Osteoblast (primary cell): Measurements from ENCODE around the gene NUMB. TPM values are rescaled to one million over a fixed set of nuclear protein-coding genes. Genes with fewer than 3 reads are reported as not detected.
A peak's percentile ranks its signal among the peaks of the same experiment; 100 is the strongest.

Experiments
- DNase-seq: peaks from one replicate; pipeline ENCODE4 v3.0.0; 2011; ENCODE audit warnings: low spot score, mixed read lengths; ENCODE audit not compliant: insufficient read length; ENCODE audit errors: missing footprints
- H2AFZ ChIP-seq: 2 replicates; pipeline ENCODE4 v1.6.0; 2011; ENCODE audit warnings: mild to moderate bottlenecking, low read length
- H3K27ac ChIP-seq: 2 replicates; pipeline ENCODE4 v1.5.1; 2011; ENCODE audit warnings: mild to moderate bottlenecking, low read depth, low read length, moderate library complexity
- H3K27me3 ChIP-seq: 2 replicates; pipeline ENCODE4 v1.6.0; 2012; ENCODE audit warnings: mild to moderate bottlenecking, control low read depth, inconsistent platforms, low read length, moderate library complexity; ENCODE audit not compliant: insufficient read depth
- H3K36me3 ChIP-seq: 2 replicates; pipeline ENCODE4 v1.5.1; 2011; ENCODE audit warnings: mild to moderate bottlenecking, low read length, control low read depth, moderate library complexity; ENCODE audit not compliant: insufficient read depth
- H3K4me1 ChIP-seq: 2 replicates; pipeline ENCODE4 v1.5.1; 2011; ENCODE audit warnings: mild to moderate bottlenecking, low read length, control low read depth, moderate library complexity; ENCODE audit not compliant: insufficient read depth
- H3K4me2 ChIP-seq: 2 replicates; pipeline ENCODE4 v1.6.0; 2011; ENCODE audit warnings: mild to moderate bottlenecking, low read length; ENCODE audit not compliant: insufficient read depth
- H3K4me3 ChIP-seq: fragments of 200-600 bp; sonication (generic); 3 replicates; pipeline ENCODE4 v1.5.1; 2012; ENCODE audit warnings: mild to moderate bottlenecking, low read length, inconsistent platforms; ENCODE audit not compliant: insufficient read depth
- H3K79me2 ChIP-seq: 2 replicates; pipeline ENCODE4 v1.6.0; 2012; ENCODE audit warnings: mild to moderate bottlenecking, low read length, control low read depth, inconsistent platforms; ENCODE audit not compliant: insufficient read depth
- H3K9me3 ChIP-seq: 2 replicates; pipeline ENCODE4 v1.5.1; 2011; ENCODE audit warnings: low read depth, low read length, control low read depth
- H4K20me1 ChIP-seq: 2 replicates; pipeline ENCODE4 v1.6.0; 2012; ENCODE audit warnings: mild to moderate bottlenecking, low read length, control low read depth; ENCODE audit not compliant: insufficient read depth
- total RNA-seq: library from RNA; depleted of rRNA; stranded (reverse); fragments of >200 nt; gene quantifications from 2 replicates; pipeline ENCODE4 v1.2.3, GENCODE V29; 2012
- TF ChIP-seq, protein P1 (sequence below): IDR thresholded peaks from 2 replicates; pipeline ENCODE4 v1.5.1; 2011; ENCODE audit warnings: mild to moderate bottlenecking, low read depth, low read length, moderate library complexity; ENCODE audit errors: extremely low read depth

Gene NUMB
- total RNA-seq, 1 donor: 52.5 TPM

DNA sequence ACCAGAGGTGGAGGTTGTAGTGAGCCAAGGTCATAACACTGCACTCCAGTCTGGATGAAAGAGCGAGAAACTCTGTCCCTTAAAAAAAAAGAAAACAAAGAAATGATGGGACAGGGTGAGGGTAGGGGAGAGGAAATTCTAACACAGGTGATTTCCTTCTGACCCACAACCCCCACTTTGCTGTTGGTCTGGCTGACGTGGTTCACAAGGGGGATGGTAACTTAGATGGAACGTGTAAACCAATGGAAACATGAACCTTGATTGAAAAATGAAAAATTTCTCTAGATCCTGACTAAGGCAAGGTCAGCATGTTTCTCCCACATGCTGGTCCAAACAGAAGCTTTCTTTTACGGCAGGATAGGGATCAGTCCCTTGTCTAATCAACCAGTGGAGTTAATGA, 16.6 kb upstream of the NUMB start:
- Histone ChIP-seq H3K79me2 (no peaks in the 10 kb centered on the region), H2AFZ (peak overlapping the region; percentile 22), H3K27ac (no peak overlapping the region), H3K36me3 (no peaks in the 10 kb centered on the region), H3K4me3 (no peak overlapping the region), H3K4me1 (peaks cover 15% of the 10 kb centered on the region), H3K27me3 (no peaks in the 10 kb centered on the region), H3K4me2 (no peak overlapping the region), H3K9me3 (no peaks in the 10 kb centered on the region), H4K20me1 (no peaks in the 10 kb centered on the region)
- no peak for DNase-seq
- TF ChIP-seq, protein P1, sequence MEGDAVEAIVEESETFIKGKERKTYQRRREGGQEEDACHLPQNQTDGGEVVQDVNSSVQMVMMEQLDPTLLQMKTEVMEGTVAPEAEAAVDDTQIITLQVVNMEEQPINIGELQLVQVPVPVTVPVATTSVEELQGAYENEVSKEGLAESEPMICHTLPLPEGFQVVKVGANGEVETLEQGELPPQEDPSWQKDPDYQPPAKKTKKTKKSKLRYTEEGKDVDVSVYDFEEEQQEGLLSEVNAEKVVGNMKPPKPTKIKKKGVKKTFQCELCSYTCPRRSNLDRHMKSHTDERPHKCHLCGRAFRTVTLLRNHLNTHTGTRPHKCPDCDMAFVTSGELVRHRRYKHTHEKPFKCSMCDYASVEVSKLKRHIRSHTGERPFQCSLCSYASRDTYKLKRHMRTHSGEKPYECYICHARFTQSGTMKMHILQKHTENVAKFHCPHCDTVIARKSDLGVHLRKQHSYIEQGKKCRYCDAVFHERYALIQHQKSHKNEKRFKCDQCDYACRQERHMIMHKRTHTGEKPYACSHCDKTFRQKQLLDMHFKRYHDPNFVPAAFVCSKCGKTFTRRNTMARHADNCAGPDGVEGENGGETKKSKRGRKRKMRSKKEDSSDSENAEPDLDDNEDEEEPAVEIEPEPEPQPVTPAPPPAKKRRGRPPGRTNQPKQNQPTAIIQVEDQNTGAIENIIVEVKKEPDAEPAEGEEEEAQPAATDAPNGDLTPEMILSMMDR: no peak

- TF ChIP-seq, protein P1: peak; percentile 70
- Histone ChIP-seq H3K4me2 (no peak overlapping the region), H3K4me1 (peaks cover 29% of the 10 kb centered on the region), H3K36me3 (no peaks in the 10 kb centered on the region), H3K9me3 (no peaks in the 10 kb centered on the region), H3K27ac (no peak overlapping the region), H3K27me3 (no peaks in the 10 kb centered on the region), H4K20me1 (no peaks in the 10 kb centered on the region), H3K79me2 (no peaks in the 10 kb centered on the region), H3K4me3 (no peak overlapping the region), H2AFZ (no peak overlapping the region)
- no peak for DNase-seq
Observed at GRCh38 chr14:73472185-73473114, 14.1 kb upstream of the NUMB start.

DNA sequence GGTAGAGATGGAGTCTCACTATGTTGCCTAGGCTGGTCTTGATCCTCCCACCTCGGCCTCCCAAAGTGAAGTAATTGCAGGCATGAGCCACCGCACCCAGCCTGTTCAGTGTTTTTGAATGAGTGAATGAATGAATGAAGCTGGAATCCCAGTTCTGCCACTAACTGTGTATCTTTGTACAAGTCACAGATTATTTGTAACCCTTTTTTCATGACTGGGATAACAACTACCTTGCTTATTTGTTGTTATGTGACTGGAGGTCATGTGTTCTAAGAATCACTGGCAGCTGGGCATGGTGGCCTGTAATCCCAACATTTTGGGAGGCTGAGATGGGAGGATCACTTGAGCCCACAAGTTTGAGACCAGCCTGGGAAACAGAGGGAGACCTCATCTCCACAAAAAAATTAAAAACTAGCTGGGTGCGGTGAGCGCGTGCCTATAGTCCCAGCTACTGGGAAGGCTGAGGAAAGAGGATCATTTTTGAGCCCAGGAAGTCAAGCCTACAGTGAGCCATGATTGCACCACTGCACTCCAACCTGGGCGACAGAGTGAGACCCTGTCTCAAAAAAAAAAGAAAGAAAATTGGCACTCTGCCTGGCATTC, 13.3 kb upstream of the NUMB start:
- Histone ChIP-seq H3K4me1 (peaks cover 34% of the 10 kb centered on the region), H2AFZ (no peak overlapping the region), H3K27me3 (no peaks in the 10 kb centered on the region), H4K20me1 (no peaks in the 10 kb centered on the region), H3K27ac (no peak overlapping the region), H3K4me2 (no peak overlapping the region), H3K9me3 (no peaks in the 10 kb centered on the region), H3K4me3 (no peak overlapping the region), H3K36me3 (no peaks in the 10 kb centered on the region), H3K79me2 (no peaks in the 10 kb centered on the region)
- TF ChIP-seq, protein P1: no peak
- no peak for DNase-seq

DNA sequence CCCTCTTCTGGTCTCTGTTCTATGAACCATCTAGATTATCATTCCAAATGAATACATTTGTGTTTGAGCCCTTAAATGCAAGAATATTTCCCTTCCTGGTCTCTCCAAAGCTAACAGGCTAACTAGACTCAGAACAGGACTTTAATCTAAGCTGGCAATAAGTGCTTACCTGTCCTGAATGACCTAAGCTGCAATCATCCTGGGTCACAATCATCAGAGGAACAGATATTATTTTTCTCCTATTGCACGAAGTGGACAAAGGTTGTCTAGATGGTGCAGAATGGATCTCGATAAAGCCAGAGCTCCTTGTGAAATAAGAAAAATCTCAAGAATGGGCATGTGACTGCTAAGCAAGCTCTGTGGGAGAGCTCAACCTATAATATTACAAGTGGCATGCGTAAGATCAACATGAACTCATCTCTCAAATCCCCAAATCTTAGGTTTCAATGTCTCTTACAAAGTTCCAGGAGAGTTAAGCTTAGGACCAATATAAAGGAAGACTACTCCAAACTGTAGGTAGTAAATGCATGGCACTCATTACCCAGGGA, 10.6 kb upstream of the NUMB start:
- Histone ChIP-seq H3K27me3 (no peaks in the 10 kb centered on the region), H3K27ac (peak overlapping the region; percentile 81), H4K20me1 (no peaks in the 10 kb centered on the region), H3K79me2 (no peaks in the 10 kb centered on the region), H3K36me3 (no peaks in the 10 kb centered on the region), H3K4me2 (peak overlapping the region; percentile 41), H2AFZ (no peak overlapping the region), H3K4me1 (peaks cover 55% of the 10 kb centered on the region), H3K9me3 (no peaks in the 10 kb centered on the region), H3K4me3 (no peak overlapping the region)
- TF ChIP-seq, protein P1: no peak
- DNase-seq: no peak
